Cardiac ventricle fibroblast (primary cell): ENCODE data around the gene EEFSEC. TPM values are rescaled to one million over a fixed set of nuclear protein-coding genes. Genes with fewer than 3 reads are reported as not detected.

Experiments
- total RNA-seq: library from RNA; depleted of rRNA; stranded (reverse); fragments of >200 nt; gene quantifications from 2 replicates; pipeline ENCODE4 v1.2.3, GENCODE V29; 2015

EEFSEC gene, protein sequence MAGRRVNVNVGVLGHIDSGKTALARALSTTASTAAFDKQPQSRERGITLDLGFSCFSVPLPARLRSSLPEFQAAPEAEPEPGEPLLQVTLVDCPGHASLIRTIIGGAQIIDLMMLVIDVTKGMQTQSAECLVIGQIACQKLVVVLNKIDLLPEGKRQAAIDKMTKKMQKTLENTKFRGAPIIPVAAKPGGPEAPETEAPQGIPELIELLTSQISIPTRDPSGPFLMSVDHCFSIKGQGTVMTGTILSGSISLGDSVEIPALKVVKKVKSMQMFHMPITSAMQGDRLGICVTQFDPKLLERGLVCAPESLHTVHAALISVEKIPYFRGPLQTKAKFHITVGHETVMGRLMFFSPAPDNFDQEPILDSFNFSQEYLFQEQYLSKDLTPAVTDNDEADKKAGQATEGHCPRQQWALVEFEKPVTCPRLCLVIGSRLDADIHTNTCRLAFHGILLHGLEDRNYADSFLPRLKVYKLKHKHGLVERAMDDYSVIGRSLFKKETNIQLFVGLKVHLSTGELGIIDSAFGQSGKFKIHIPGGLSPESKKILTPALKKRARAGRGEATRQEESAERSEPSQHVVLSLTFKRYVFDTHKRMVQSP
- 8.8 and 9.3 TPM in 2 replicates for total RNA-seq

DNA sequence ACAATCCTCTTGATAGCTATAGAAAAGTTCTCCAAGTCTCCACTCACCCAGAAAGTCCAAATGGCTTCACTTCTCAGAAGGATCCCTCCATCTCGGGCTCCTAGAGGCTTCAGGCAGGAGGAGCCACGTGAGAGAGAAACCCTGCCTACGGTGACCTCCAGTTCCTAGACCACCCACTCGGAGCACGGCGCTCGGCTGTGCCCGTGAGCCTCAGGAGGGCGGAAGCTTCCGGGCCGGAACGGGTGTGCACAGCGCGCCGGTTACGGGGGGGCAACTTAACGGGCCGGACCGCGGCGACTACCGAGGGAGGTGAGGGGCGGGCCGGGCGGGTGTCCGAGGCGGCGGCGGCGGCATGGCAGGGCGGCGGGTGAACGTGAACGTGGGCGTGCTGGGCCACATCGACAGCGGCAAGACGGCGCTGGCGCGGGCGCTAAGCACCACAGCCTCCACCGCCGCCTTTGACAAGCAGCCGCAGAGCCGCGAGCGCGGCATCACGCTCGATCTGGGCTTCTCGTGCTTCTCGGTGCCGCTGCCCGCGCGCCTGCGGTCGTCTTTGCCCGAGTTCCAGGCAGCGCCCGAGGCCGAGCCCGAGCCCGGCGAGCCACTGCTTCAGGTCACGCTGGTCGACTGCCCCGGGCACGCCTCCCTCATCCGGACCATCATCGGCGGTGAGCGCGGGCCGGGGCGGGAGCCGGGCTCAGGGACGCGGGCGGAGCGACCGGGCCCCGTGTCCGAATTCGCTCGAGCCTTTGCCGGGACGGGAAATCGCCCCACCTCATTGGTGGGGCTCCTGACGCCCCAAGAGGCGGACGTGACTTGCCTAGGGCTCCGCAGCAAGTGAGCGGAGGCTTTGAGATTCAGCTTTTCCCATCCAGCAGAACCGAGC, at the start of gene EEFSEC:
EEFSEC (plus strand) TSS at position 326 of the 886 bp plus-strand sequence; CDS start at position 353, 27 bp downstream.

DNA sequence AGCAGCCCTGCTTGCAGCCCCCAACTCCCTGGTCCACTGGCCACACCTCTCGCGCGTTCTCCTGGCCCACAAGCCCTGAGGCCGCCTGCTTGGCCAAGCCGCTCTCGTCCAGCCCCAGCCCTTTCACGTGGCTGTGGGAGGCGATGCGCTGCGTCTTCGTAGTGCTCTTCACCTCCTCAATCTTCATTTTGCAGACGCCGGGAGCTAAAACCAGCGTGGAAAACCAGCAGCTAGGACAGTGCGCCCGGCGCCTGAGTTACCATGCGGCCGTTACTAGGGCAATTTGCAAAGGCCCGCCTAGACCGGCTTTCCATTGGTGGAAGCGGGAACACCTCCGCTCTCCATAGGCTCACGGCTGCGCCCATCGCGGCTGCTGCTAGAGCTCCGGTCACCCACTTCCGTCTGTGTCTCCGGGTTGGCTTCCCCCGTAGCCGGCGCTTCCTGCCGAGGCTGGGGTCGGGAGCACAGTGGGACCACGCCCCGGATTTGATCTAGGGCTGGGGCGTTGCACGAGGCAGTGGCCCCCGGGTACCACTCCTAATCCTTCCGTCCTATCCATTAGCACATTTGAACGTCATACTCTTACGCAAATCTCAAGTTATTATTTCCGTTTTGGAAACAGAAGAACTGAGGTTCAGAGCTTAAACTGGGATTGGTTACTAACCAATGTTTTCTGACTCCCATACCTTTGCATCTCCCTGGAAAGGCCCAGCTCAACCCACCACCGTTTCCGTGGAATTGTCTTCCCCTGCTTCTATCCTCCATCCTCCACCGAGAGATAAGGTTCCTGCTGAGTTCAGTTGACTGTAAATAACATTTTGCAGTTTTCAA, 29.5 kb upstream of the EEFSEC start, which contains the start of gene RUVBL1:
RUVBL1 (minus strand) TSS at position 275 of the 831 bp plus-strand sequence; CDS start at position 187, 88 bp downstream.

Other genes starting within 250 kb of the EEFSEC start
- not detected in 2 replicates for gene KBTBD12, start 238.2 kb upstream of the EEFSEC start, total RNA-seq
- gene SEC61A1, start 101.0 kb upstream of the EEFSEC start, total RNA-seq, result 329 and 346 TPM in 2 replicates
- 25.4 and 34.0 TPM in 2 replicates for gene RUVBL1, start 29.7 kb upstream of the EEFSEC start, total RNA-seq